ENCODE data around the gene RALGAPA2.

GRCh38 chr20:20409331-20409730 lies 303.1 kb downstream of the RALGAPA2 start:
- TF ChIP-seq CTCF (IDR thresholded peaks at IDR 0.05; ENCODE audit: insufficient read depth, low read length, poor library complexity, severe bottlenecking) (no peak), EZH2phosphoT487 (conservative IDR thresholded peaks at IDR 0.05; ENCODE audit: low read length) (no peak)
